ENCODE results near the gene VASN.

The VASN gene

DNA sequence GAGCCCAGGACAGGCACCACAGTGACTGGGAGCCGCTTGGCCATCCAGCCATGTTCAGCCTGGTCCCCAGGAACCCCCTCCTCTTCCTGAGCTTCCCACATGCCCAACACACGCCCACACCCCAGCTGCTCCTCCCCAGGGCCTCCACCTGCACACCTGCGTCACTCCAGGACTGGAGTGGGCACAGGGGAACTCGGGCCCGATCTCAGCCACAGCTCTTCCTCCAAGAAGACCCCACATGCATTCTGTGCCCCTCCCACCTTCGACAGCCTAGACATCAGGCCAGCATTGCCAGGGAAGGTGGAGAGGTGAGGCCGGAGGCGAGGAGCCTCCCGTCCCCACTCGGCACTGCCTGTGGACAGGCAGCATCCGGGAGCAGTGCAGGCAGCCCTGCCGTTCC lies 6.0 kb upstream of the VASN start:
- H3K4me3 ChIP-seq (ENCODE audit: low read depth, low read length), result no peak overlapping the region
- H3K4me1 ChIP-seq, result peaks cover under 1% of the 10 kb centered on the region
- H3K36me3 ChIP-seq, result no peaks in the 10 kb centered on the region
- no peak for DNase-seq
- H3K9me3 ChIP-seq, result no peaks in the 10 kb centered on the region
- TF ChIP-seq, protein P1, sequence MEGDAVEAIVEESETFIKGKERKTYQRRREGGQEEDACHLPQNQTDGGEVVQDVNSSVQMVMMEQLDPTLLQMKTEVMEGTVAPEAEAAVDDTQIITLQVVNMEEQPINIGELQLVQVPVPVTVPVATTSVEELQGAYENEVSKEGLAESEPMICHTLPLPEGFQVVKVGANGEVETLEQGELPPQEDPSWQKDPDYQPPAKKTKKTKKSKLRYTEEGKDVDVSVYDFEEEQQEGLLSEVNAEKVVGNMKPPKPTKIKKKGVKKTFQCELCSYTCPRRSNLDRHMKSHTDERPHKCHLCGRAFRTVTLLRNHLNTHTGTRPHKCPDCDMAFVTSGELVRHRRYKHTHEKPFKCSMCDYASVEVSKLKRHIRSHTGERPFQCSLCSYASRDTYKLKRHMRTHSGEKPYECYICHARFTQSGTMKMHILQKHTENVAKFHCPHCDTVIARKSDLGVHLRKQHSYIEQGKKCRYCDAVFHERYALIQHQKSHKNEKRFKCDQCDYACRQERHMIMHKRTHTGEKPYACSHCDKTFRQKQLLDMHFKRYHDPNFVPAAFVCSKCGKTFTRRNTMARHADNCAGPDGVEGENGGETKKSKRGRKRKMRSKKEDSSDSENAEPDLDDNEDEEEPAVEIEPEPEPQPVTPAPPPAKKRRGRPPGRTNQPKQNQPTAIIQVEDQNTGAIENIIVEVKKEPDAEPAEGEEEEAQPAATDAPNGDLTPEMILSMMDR (IDR thresholded peaks at IDR 0.05; ENCODE audit: low read depth, low read length), result no peak
- H3K27me3 ChIP-seq, result no peaks in the 10 kb centered on the region

DNA sequence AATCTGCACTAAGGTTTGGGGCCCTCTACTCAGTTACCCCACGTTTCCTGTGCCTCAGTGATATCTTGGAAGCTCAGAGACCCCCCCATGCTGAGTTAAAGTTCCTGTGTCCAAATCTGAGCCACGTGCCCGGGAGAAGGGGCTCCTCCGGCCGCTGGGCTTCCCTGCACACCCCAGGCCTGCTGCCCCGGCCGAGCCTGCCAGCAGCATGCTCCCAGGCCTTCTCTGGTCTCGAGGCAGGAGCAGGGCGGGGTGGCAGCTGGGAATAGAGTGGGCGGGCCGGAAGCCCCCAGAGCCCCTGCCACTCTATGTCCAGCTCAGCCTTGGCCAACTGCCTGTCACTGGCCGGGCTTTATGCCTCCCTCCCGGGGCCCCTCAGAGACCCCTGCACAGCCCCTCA lies 5.6 kb upstream of the VASN start:
- H3K9me3 ChIP-seq, result no peaks in the 10 kb centered on the region
- H3K27me3 ChIP-seq, result no peaks in the 10 kb centered on the region
- DNase-seq, result no peak
- TF ChIP-seq, protein P1 (IDR thresholded peaks at IDR 0.05; ENCODE audit: low read depth, low read length), result no peak
- H3K36me3 ChIP-seq, result no peaks in the 10 kb centered on the region
- H3K4me1 ChIP-seq, result peaks cover 4% of the 10 kb centered on the region
- H3K4me3 ChIP-seq (ENCODE audit: low read depth, low read length), result no peak overlapping the region

DNA sequence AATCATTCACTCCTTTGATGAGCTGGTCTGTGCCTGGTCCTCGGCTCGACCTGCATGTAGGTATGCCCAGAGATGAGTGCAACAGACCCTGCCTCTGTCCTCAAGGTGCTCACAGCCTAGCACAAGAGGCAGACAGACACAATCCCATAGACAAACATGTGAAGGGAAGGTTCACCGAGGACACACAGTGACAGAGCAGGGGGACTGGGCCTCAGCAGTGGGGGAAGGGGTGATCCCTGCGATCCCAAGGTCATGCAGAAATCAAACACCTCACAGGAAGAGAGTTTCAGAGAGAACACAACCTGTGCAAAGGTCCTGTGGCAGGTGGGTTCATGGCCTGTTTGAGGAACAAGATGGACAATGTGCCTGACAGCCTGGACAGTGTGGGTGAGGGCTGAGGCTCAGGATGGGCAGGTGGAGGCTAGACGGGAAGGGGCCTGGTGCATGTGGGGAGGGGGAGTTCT lies 4.2 kb upstream of the VASN start:
- Histone ChIP-seq H3K9me3 (no peaks in the 10 kb centered on the region), H3K4me3 (ENCODE audit: low read depth, low read length) (no peak overlapping the region), H3K27me3 (no peaks in the 10 kb centered on the region), H3K4me1 (peaks cover 9% of the 10 kb centered on the region), H3K36me3 (no peaks in the 10 kb centered on the region)
- DNase-seq, result no peak
- TF ChIP-seq, protein P1 (IDR thresholded peaks at IDR 0.05; ENCODE audit: low read depth, low read length), result no peak

GRCh38 chr16:4369007-4369733 lies 2.5 kb upstream of the VASN start:
- no peak for DNase-seq
- Histone ChIP-seq H3K36me3 (no peaks in the 10 kb centered on the region), H3K4me3 (ENCODE audit: low read depth, low read length) (no peak overlapping the region), H3K27me3 (no peaks in the 10 kb centered on the region), H3K4me1 (peaks cover 18% of the 10 kb centered on the region), H3K9me3 (no peaks in the 10 kb centered on the region)
- TF ChIP-seq, protein P1 (IDR thresholded peaks at IDR 0.05; ENCODE audit: low read depth, low read length), result no peak

GRCh38 chr16:4370151-4370550 lies 1.5 kb upstream of the VASN start:
- Histone ChIP-seq H3K27me3 (no peaks in the 10 kb centered on the region), H3K36me3 (no peaks in the 10 kb centered on the region), H3K4me1 (peaks cover 28% of the 10 kb centered on the region), H3K4me3 (ENCODE audit: low read depth, low read length) (no peak overlapping the region), H3K9me3 (no peaks in the 10 kb centered on the region)
- TF ChIP-seq, protein P1 (IDR thresholded peaks at IDR 0.05; ENCODE audit: low read depth, low read length), result no peak
- DNase-seq, result no peak

DNA sequence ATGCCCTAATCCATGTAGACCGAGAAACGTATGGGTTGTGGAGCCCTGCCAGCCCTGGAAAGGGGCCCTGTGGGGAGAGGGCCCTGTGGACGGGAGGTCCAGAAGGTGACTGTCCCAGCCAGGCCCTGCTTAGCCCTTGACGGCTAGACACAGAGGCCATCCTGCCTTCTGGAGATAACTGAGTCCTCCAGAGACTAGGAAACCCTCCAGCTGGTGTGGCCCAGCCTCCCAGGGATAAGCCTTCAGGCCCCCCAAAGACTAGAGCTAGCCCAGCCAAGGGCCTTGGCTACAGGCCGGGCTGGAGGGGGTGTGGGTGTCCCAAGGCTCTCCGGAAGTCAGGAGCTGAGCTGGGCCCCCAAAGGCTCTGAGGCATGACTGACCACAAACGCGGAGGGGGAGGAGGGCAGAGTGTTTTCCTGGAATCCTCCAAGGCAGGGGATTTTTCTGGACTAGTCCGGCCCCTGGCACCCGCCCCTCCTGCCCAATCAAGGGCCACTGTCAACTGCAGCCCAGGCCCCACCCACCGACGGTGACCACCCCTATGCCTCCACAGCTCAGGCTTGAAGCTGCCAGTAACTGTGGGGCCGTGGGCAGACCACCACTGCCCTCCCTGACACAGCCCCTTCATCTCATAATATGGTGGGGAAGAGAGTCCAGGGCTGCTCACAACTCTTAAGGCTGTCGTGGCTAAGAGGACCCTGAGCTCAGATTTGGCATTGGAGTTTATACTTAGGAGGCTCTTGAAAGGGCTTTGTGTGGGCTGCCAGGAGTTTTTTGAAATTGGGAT lies 885 bp upstream of the VASN start:
- no peaks in the 10 kb centered on the region for H3K27me3 ChIP-seq
- TF ChIP-seq, protein P1 (IDR thresholded peaks at IDR 0.05; ENCODE audit: low read depth, low read length), result no peak
- H3K36me3 ChIP-seq, result no peaks in the 10 kb centered on the region
- H3K9me3 ChIP-seq, result no peaks in the 10 kb centered on the region
- H3K4me3 ChIP-seq (ENCODE audit: low read depth, low read length), result no peak overlapping the region; the same call in 1 of the 2 replicates
- peak; percentile 13 for DNase-seq
- H3K4me1 ChIP-seq, result peaks cover 29% of the 10 kb centered on the region

Data from BE2C (cell line).